ENCODE measurements around the gene SUPT5H. TPM values are rescaled to one million over a fixed set of nuclear protein-coding genes. Genes with fewer than 3 reads are reported as not detected.

The SUPT5H gene
- total and polyA plus RNA-seq, 2 of the 13 experiments (the other 11 are each of a cell fraction or from before 2014, with no cell fraction given) = 48.2 to 51.7 TPM

- TF ChIP-seq ZNF160 (CRISPR knock-in tag; IDR thresholded peaks at IDR 0.05) (peak; percentile 88; the same call in 1 of the 2 replicates), MXD1 (CRISPR knock-in tag; IDR thresholded peaks at IDR 0.05) (peak; percentile 93; the same call in 1 of the 2 replicates), MYC (CRISPR knock-in tag; IDR thresholded peaks at IDR 0.05; ENCODE audit: borderline replicate concordance) (peak; percentile 81), MAX (IDR thresholded peaks at IDR 0.05) (peak; percentile 99), STAT5B (CRISPR knock-in tag; IDR thresholded peaks at IDR 0.05) (no peak), MAZ (IDR thresholded peaks at IDR 0.05; ENCODE audit: borderline replicate concordance, low read depth, low read length) (no peak), MAZ (CRISPR knock-in tag; IDR thresholded peaks at IDR 0.05; ENCODE audit: low read depth) (peak; percentile 90; the same call in 1 of the 2 replicates), PPARG (CRISPR knock-in tag; conservative IDR thresholded peaks at IDR 0.05) (no peak), ZNF672 (CRISPR knock-in tag; IDR thresholded peaks at IDR 0.05) (peak; percentile 94), TFDP1 (CRISPR knock-in tag; IDR thresholded peaks at IDR 0.05; ENCODE audit: borderline replicate concordance) (peak; percentile 99), YEATS2 (CRISPR knock-in tag; IDR thresholded peaks at IDR 0.05; ENCODE audit: borderline replicate concordance) (no peak), THYN1 (CRISPR knock-in tag; IDR thresholded peaks at IDR 0.05; ENCODE audit: borderline replicate concordance, low read depth) (no peak), ZBTB20 (CRISPR knock-in tag; IDR thresholded peaks at IDR 0.05; ENCODE audit: borderline replicate concordance, low read depth) (peak; percentile 51; the same call in 1 of the 2 replicates), ZNF407 (CRISPR knock-in tag; IDR thresholded peaks at IDR 0.05; ENCODE audit: not compliant biosample characterization) (peak; percentile 48), ZNF629 (CRISPR knock-in tag; conservative IDR thresholded peaks at IDR 0.05) (peak; percentile 57), ZNF441 (CRISPR knock-in tag; IDR thresholded peaks at IDR 0.05; ENCODE audit: borderline replicate concordance) (peak; percentile 80), SALL2 (CRISPR knock-in tag; IDR thresholded peaks at IDR 0.05) (peak; percentile 93), NAIF1 (CRISPR knock-in tag; IDR thresholded peaks at IDR 0.05; ENCODE audit: borderline replicate concordance) (peak; percentile 52; the same call in 1 of the 2 replicates), PRMT3 (CRISPR knock-in tag; IDR thresholded peaks at IDR 0.05; ENCODE audit: borderline replicate concordance, low read depth) (peak; percentile 98)
Measured at GRCh38 chr19:39506944-39507714, 61.7 kb downstream of the SUPT5H start (continued).
